DMS114 treated with DMSO at 0.1 percent for 48 hours (cell line): ENCODE measurements around the gene CDC14A.
"Not testable (repeated sequence)": the region's sequence is repeated elsewhere in the genome, so short reads cannot be mapped to it uniquely, and the experiment has no call there.

Source experiments
- DNase-seq: peaks from one replicate; lab custom pipeline; 2025; ENCODE audit not compliant: unreplicated experiment; lab: John Stamatoyannopoulos, UW

Gene CDC14A

DNA sequence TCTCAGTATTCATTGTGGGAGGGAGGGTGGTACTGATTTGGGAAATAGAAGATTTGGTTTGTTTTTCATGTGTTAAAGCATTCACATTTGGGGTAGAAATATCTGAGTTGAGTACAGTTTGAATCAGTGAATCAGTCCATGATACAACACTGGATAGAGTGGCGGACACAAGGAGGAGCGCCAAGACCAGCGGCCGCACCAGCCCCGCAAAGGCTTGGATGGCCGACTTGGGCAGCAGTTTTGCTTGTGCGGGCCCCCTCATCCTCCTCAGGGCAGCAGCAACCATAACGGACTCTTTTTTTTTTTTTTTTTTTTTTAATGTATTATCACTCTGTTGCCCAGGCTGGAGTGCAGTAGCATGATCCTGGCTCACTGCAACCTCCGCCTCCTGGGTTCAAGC, 20.0 kb upstream of the CDC14A start:
- DNase-seq = no peak

DNA sequence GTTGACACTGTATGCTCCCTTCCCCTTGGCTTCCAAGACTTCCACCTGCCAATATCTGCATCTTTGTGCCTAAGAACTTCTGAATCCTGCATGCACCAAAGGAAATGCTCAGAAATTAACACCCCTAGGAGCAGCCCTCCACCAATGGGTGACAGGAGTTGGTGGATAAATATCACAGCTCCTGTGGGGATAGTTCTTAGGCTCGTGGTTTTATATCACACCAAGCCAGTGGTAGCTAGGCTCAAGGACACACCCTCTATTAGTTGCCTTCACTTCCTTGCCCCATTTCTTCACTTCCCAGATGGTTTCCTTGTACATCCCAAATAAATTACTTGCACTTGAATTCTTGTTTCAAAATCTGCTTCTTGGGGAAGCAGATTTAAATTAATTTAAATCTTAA, 16.9 kb upstream of the CDC14A start:
- DNase-seq = no peak

DNA sequence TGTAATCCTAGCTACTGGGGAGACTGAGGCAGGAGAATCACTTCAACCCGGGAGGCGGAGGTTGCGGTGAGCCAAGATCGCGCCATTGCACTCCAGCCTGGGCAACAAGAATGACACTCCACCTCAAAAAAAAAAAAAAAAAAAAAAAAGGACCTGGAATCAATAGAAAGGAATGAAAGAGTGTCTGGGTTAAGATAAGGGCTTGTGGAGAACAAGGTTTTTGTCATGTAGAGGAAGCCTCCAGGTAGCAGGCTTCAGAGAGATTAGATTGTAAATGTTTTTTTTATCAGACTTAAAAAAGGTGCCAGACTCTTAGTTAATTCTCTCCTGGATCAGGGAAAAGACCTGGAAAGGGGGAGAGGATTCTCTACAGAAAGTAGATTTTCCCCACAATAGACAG, 14.4 kb upstream of the CDC14A start:
- DNase-seq = not testable (repeated sequence)

DNA sequence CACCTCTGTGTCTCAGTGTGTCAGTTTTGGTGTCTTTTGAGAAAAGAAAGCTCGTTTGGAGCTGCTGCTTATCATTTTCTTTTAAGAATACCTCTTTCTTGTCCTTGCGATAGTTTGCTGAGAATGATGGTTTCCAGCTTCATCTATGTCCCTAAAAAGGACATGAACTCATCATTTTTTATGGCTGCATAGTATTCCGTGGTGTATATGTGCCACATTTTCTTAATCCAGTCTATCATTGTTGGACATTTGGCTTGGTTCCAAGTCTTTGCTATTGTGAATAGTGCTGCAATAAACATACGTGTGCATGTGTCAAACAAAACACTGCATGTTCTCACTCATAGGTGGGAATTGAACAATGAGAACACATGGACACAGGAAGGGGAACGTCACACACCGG, 12.6 kb upstream of the CDC14A start:
- not testable (repeated sequence) for DNase-seq

DNA sequence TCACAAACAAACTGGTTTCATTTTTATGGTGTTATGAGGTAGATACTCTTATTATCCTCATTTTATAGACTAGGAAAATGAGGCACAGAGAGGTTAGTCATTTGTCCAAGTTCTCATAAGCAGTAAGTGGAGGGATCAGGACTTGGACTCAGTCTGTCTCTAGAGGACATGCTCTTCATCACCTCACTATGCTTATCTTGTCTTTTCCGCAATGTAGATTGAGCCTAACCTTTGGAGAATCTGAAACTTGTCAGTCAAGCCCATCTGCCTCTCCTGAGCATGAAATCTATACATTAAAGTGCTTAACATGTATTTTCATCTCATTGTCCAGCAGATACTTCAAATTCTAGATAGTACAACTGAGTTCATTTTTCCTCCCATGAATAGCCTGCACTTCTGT, 11.8 kb upstream of the CDC14A start:
- no peak for DNase-seq

DNA sequence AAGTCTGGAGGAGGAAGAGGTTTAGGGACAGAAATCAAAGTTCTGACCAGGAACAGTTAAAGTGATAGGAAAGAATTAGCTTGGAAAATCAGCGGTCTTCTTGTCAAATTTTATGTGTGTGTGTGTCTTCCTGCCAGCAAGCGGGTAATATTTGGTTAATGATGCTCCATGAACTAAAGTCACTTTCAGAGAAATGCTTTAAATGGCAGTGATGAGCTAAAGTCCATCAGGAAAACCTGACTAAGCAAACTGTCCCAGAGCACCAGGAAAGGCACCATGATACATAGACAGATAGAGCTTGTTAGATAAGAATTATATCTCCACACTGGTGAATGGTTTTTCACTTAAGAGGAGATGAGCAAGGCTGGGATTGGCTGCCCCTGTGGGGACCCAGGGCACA, 10.0 kb upstream of the CDC14A start:
- DNase-seq = no peak

DNA sequence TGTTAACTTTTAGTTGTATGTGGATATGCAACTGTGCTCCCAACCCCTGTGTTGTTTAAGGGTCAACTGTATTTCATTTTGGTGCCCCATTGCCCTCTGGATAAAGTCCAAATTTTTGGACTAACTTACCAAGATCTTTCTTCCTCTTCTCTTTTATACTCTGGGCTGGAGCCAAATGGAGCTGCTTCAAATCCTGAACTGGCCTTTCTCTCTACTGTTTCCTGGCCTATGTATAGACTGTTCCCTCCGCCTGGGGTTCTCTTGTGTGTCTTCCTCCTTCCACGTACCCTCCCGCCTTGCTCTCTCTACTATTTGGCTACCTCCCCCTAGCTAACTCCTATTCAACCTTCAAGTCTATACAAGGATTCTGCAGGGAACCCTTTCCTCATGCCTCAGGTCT, 8.4 kb upstream of the CDC14A start:
- no peak for DNase-seq

DNA sequence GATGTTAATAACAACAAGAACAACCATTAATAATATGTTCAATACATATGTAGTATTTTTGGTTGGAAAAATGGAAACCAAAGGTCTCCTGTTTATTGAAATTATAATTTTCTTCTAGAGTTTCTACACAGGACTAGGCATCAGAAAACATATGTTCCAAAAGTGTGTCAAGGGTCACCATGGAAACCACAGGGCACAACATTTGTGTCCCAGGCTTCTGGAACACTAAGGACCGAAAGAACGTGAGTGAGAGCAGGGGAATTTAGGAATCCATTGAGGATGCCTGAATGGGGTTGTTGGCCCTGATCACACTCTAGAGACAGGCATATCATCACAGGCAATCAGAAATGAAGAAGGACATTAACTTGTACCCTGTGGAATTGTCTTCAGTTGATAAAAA, 7.5 kb upstream of the CDC14A start:
- no peak for DNase-seq

DNA sequence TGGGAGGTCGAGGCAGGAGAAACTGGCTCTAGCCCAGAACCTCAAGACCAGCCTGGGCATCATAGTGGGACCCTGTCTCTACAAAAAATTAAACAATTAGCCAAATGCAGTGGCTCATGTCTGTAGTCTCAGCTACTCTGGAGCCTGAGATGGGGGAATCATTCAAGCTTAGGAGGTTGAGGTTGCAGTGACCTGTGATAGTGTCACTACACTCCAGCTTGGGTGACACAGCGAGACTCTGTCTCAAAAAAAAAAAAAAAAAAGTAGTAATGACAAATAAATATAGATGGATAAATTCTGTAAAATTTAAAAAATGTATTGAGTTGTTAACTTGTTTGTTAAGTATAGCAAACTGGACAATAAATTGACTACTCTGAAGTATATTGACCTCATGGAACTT, 5.9 kb upstream of the CDC14A start:
- no peak for DNase-seq

DNA sequence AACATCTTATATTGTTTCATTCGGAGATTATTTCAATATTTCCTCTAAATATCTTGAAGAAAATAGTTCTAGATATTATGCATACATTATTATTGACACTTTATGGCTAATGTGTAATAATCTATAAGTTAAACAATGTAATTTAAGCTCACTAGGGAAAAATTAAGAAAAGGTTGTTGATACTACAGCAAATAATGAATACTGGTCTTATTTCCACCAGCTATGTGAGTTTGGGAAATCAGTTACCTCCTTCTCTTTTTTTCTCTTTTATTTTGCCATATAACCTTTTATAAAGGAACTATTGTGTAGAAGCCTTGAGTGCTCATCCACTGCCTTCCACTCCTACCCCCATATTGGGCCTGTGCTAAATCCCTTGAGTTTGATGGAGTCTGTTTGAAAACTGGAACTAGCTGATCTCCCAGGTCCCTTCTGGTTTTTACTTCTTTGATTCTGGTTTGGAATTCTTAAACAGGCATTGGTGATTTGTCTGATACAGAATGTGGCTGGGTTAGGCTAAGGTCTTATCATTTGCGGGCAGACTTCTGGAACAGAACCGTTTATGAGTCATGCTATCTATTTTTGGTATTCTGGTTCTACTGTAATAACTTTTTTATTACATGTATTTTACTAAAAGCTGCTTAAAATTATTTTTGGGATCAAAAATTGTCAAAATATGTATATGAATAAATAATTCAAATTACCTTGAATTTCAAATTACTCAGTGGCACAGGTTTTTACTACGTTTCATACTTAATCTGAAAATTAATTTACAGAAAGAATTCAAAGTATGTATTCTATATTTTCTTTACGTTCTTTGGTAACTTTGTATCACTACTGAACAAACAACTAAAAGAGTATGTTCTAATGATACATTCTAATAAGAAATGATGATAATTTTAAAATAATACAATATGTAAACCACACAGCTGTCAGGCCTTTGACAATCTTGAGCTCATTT, 5.0 kb upstream of the CDC14A start:
- no peak for DNase-seq

DNA sequence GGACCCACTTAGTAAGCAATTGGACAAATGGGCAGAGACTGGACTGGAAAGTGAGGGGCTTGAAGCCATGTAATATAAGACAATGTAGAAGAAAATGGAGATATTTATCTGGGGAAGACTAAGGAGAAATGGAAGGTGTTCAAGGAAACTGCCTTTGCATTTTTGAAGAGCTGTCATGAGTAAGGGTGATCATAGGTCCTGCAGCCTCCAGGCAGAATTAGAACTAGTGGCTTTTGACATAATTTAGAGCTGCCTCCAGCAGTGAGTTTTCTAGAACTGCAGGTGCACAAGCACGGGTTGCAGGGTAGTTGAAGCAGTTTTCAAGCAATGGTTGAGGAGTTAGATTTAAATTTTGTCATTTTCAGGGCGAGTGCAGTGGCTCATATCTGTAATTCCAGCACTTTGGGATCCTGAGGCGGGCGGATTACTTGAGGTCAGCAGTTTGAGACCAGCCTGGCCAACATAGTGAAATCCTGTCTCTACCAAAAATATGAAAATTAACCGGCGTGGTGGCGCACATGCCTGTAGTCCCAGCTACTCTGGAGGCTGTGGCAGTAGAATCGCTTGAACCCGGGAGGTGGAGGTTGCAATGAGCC, 3.7 kb upstream of the CDC14A start:
- DNase-seq = no peak

DNA sequence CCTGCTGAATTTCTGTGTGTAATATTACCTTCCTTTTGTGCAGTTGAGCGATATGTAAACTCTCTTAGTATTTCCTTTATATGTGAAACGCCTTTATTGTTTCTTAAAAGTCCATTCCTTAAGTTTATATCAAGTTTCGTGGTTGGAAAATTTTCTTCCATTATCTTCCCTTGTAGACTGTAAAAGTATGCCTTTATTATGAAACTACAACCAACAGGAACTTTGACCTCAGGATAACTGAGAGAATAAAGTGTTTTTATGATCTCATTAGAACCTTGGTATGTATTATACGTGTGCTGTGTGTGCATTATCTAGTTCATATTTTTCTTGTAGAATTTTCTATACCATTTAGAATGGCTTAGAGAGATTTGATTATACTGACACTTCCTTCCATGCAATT, 3.1 kb upstream of the CDC14A start:
- DNase-seq = no peak

DNA sequence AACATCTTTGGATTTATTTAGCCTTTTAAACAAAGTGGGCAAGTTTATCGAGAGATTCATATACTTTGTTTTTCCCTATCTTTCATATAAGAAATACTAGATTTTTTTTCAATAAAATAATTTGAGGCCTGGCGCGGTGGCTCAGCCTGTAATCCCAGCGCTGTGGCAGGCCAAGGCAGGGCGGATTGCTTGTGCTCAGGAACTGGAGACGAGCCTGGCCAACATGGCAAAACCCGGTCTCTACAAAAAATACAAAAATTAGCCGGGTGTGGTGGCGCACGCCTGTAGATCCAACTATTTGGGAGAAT, 1.6 kb upstream of the CDC14A start:
- DNase-seq = peak; percentile 47

DNA sequence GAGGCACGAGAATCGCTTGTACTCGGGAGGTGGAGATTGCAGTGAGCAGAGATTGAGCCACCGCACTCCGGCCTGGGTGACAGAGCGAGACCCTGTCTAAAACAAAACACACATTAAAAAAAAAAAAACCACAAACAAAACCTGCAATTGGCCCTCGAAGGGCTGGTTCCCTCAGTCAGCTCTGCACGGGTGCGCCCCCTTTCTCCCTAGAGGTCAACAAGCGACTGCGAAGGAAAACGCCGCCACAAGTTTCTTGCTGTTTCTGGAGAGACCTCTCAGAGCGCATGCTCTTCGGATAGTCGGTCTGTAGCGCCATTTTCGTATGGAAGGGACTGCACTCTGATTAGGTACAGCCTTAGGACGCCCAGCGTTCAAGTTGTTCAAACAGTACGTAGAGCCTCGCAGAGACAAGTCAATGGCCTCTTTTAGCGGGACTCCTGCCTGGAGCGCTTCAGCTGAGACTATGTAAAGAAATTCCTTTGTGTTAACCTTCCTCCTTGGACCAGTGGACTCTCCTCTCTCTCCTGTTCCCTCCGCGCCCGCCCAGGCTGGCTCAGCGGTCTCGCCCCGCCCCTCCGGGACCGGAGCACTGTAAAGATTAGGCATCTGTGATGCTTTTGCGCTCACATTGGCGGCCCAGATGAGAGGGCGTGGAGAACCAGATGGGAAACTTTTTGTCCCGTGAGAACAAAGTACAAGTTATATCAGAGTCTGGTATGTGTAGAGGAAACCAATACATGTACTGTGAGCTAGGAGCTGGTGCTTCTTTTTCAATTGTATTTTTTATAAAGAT, 1.0 kb upstream of the CDC14A start:
- DNase-seq = peak; percentile 98

DNA sequence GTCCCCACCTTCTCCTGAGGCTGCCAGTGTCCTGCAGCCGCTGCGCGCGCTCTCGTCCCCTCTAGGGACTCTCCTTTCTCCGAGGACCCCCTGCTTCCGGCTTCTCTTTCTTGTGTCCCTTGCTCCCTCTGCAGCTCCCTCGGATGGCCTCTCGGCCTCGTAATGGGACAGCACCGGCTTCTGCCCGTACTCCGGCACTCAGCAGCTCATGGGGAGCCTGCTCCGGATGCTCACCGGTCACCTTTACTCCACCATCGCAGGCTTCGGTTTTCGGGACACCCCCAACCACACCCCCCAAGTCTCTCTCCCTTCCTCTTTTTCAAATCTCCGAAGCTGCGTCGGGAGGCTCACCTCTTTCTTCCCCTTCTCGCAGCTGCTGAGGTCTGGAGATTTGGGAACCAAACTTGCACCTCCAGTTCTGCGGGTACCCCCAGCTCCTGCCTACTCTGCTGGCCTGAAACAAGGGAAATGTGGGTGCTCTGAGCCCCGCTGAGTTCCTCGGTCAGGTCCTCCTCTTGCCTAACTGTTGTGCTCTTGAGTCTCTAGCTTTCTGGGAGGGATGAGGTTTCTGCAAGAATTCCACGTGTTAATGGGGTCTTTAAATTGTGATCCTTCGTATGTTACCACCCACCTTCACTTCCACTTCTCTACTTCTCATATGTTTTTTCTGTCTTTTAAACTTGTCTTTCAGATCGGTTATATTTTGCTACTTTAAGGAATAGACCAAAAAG, 930 bp downstream of the CDC14A start:
- no peak for DNase-seq

DNA sequence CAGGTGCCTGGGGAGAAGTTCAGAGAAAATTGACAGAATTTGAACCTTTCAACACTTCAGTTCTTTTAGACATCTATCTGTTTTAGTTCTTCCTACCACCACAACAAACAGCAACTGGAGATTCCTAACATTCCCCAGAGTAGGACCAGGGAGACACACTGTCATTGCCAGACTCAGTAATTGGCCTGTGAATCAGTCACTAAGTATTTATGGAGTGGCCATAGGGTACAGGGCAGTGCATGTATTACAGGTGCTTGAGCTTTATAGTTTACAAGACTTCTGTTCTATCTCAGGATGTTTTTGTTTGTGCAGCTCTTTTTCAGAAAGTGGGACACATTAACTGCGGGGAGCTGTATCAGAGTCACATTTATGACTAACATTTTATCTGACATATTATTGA, 1.7 kb downstream of the CDC14A start:
- no peak for DNase-seq

DNA sequence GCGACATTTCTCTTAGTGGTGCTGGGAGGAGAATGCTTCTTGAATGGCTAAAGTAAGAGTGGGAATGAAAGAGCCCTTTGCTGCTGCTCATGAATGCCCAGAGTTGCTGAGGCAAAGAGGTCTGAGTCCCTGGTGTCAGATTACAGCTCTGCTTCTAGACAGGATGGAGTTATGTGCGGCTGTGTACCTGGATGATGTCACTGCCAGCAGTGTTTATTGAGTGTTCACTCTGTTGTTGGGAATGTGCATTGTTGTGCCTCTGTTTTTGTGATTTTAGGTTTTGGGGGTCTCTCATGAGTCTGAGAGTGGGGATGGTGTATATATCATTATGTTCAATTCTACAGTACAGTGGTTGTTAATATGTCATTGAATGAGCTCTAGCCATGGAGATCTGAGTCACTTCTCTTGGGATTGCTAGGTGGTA, 2.7 kb downstream of the CDC14A start:
- no peak for DNase-seq

DNA sequence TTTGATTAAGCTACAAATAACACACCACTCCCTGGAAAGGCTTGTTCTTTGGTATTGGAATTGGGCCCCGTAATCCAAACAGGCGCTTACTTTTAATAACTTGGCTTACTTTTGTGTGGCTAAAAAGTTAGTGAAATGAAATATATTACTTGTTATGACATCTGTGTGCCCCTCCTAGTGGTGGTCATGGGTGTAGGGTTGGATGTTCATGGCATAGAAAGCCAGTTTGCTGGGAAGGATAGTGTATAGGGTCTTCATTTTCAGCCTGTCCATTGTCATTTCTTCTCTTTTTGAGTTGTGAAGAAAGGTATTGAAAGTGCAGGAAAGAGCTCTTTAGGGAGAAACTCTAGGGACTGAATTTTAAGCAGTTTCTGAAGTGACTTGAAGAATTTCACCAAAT, 5.9 kb downstream of the CDC14A start:
- peak; percentile 30 for DNase-seq

DNA sequence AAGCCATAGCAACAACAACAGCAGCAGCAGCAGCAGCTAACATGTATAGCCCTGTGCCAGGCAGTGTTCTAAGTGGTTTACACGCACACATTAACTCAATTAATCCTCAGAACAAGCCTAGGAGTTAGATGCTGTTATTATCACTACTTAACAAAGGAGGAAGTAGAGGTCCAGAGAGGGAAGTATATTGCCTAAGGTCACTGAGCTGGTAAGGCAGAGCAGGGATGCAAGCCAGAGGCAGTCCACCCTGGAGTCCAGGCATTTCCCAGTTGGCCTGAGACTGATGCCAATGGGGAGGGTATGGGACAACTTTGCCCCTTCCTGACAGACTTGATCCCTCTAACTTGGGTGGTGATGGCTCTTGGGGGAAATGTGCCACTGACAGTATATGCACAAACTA, 6.8 kb downstream of the CDC14A start:
- DNase-seq = no peak

DNA sequence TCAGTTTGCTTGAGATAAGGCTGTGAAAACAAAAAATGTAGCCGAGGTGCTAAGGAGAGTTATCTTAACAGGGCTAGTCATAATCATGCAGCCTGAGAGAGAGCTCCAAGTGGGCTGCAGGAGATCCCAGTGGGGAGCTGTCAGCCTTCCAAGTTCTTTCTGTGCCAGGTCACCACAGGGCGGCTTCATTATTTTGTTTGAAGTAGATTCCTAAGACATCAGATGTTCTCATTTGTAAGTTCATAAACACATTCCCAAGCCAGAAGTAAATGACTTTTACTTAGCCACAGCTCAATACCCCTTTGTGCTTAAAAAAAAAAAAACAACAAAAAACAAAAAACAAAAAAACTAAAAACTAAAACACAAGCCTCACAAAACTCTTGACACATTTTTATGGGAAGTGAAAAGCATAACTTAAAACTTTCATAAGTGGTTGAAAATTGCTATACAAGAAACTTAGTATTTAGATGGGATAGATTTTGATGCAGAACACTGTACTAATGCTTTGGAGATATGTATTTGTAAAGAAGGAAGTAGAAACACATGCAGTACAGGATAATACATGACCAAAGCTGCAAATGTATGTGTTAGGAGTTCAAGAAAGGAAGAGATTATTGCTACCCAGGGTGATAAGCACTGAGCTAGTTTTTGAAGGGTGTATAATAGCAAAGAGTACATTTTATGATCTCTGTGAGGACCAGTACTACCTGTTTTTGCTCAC, 8.6 kb downstream of the CDC14A start:
- no peak for DNase-seq
